CD14-positive monocyte (primary cell): Measurements from ENCODE around the gene SMIM38. TPM values are rescaled to one million over a fixed set of nuclear protein-coding genes. Genes with fewer than 3 reads are reported as not detected.

Source experiments
- DNase-seq, 3 donors: peaks; one replicate each; pipeline ENCODE4 v3.0.0-alpha.2; 2011 to 2022
- H2AFZ ChIP-seq: 2 replicates; pipeline ENCODE4 v1.6.0; 2012; ENCODE audit warnings: mild to moderate bottlenecking, low read depth, low read length, inconsistent platforms; ENCODE audit not compliant: insufficient read depth, poor library complexity, severe bottlenecking
- H3K27ac ChIP-seq, 2 donors: 1 replicate in 1 of 2; 2 replicates in 1 of 2; pipeline ENCODE4 v1.5.1; 2012 to 2013; ENCODE audit warnings: low read length in 2 of 2, control low read depth in 1 of 2, inconsistent platforms in 1 of 2, low read depth in 1 of 2, mild to moderate bottlenecking in 1 of 2
- H3K27me3 ChIP-seq, 2 donors: one replicate each; pipeline versions ENCODE4 v1.6.0 to v1.6.1; 2011 to 2013; ENCODE audit warnings: low read length in 2 of 2; ENCODE audit not compliant: control insufficient read depth in 2 of 2, insufficient read depth in 2 of 2
- H3K36me3 ChIP-seq, 2 donors: replicated peaks in 1 of 2; 1 replicate in 1 of 2; 2 replicates in 1 of 2; pipeline versions ENCODE4 v1.5.1 to v1.6.1; 2012 to 2013; ENCODE audit warnings: low read length in 2 of 2, control low read depth in 1 of 2, inconsistent platforms in 1 of 2, mild to moderate bottlenecking in 1 of 2; ENCODE audit not compliant: insufficient read depth in 2 of 2, control insufficient read depth in 1 of 2
- H3K4me1 ChIP-seq, 2 donors: 1 replicate in 1 of 2; 2 replicates in 1 of 2; pipeline versions ENCODE4 v1.5.1 to v1.6.1; 2012 to 2013; ENCODE audit warnings: low read length in 2 of 2, control low read depth in 1 of 2, inconsistent platforms in 1 of 2, mild to moderate bottlenecking in 1 of 2, moderate library complexity in 1 of 2; ENCODE audit not compliant: insufficient read depth in 2 of 2, control insufficient read depth in 1 of 2
- H3K4me2 ChIP-seq: replicated peaks from 2 replicates; pipeline ENCODE3; 2012; ENCODE audit warnings: low read length, moderate library complexity, mild to moderate bottlenecking; ENCODE audit not compliant: poor library complexity, severe bottlenecking; ENCODE audit errors: extremely low read depth
- H3K4me3 ChIP-seq, 3 experiments: fragments of 200-600 bp in 1 of 3; sonication (generic) in 1 of 3; replicated peaks in 1 of 3; 1 replicate in 2 of 3; 2 replicates in 1 of 3; pipeline ENCODE4 v1.5.1; 2011 to 2013; ENCODE audit warnings: low read length in 3 of 3, mild to moderate bottlenecking in 3 of 3, control low read depth in 2 of 3, low read depth in 2 of 3, inconsistent platforms in 1 of 3, moderate library complexity in 1 of 3
- H3K79me2 ChIP-seq: 2 replicates; pipeline ENCODE4 v1.6.0; 2012; ENCODE audit warnings: mild to moderate bottlenecking, control low read depth, inconsistent platforms, low read length, moderate library complexity; ENCODE audit not compliant: insufficient read depth
- H3K9ac ChIP-seq: 2 replicates; pipeline ENCODE4 v1.6.0; 2017; ENCODE audit warnings: low read length, mild to moderate bottlenecking; ENCODE audit not compliant: insufficient read depth, poor library complexity, severe bottlenecking
- H3K9me3 ChIP-seq, 2 donors: replicated peaks in 1 of 2; 1 replicate in 1 of 2; 2 replicates in 1 of 2; pipeline versions ENCODE4 v1.5.1 to v1.6.1; 2012 to 2013; ENCODE audit warnings: low read length in 2 of 2, control low read depth in 1 of 2; ENCODE audit not compliant: control insufficient read depth in 1 of 2, insufficient read depth in 1 of 2
- H4K20me1 ChIP-seq: 2 replicates; pipeline ENCODE4 v1.6.0; 2012; ENCODE audit warnings: mild to moderate bottlenecking, low read length, control low read depth, moderate library complexity; ENCODE audit not compliant: insufficient read depth
- H3K27ac Mint-ChIP-seq, 7 donors: one replicate each; pipeline ENCODE4 v1.8.0; 2020; ENCODE audit warnings: mild to moderate bottlenecking in 7 of 7, mixed read lengths in 7 of 7, moderate library complexity in 6 of 7, inconsistent platforms in 2 of 7
- H3K27me3 Mint-ChIP-seq, 3 donors: one replicate each; pipeline ENCODE4 v1.8.0; 2021 to 2022; ENCODE audit warnings: low read depth in 3 of 3, mild to moderate bottlenecking in 3 of 3, mixed read lengths in 3 of 3, moderate library complexity in 3 of 3, inconsistent platforms in 1 of 3
- H3K36me3 Mint-ChIP-seq, 2 donors: one replicate each; pipeline ENCODE4 v1.8.0; 2020; ENCODE audit warnings: mixed read lengths in 2 of 2, inconsistent platforms in 1 of 2, mild to moderate bottlenecking in 1 of 2
- H3K4me1 Mint-ChIP-seq: one replicate; pipeline ENCODE4 v1.8.0; 2020; ENCODE audit warnings: mild to moderate bottlenecking, mixed read lengths
- H3K4me3 Mint-ChIP-seq, 2 donors: one replicate each; pipeline ENCODE4 v1.8.0; 2020; ENCODE audit warnings: mild to moderate bottlenecking in 2 of 2, mixed read lengths in 2 of 2, moderate library complexity in 1 of 2
- H3K9me3 Mint-ChIP-seq, 7 donors: one replicate each; pipeline ENCODE4 v1.8.0; 2020 to 2022; ENCODE audit warnings: mixed read lengths in 7 of 7, mild to moderate bottlenecking in 6 of 7, moderate library complexity in 6 of 7, inconsistent platforms in 2 of 7
- WGBS: methylation state at CpG from one replicate; pipeline ENCODE4 v1.1.5; 2013; ENCODE audit warnings: missing lambda C conversion rate; ENCODE audit not compliant: insufficient coverage; 5-methylcytosine and 5-hydroxymethylcytosine counted together
- intact Hi-C, 2 donors: fragments of 100-400 bp; cut with micrococcal nuclease; formaldehyde crosslinking; loops; one replicate each; pipeline versions ENCODE4 v1.15.0 to v1.15.1; 2023
- polyA plus RNA-seq, 3 donors: library from polyadenylated mRNA; depleted of rRNA in 1 of 3; unstranded in 2 of 3; stranded (reverse) in 1 of 3; fragments of 300-500 nt in 2 of 3; fragments of >200 nt in 1 of 3; fragmentation: Illumina TruSeq in 2 of 3; gene quantifications; 1 replicate in 2 of 3; 2 replicates in 1 of 3; pipeline ENCODE4 v1.2.3, GENCODE V29; 2012 to 2021
- TF ChIP-seq, protein P1 (sequence below): fragments of 200-600 bp; IDR thresholded peaks from one replicate; pipeline ENCODE4 v1.8.0; 2022; ENCODE audit warnings: antibody characterized with exemption, mild to moderate bottlenecking

Gene SMIM38
- polyA plus RNA-seq, 3 donors = 0.05 TPM; not detected in 2

DNA sequence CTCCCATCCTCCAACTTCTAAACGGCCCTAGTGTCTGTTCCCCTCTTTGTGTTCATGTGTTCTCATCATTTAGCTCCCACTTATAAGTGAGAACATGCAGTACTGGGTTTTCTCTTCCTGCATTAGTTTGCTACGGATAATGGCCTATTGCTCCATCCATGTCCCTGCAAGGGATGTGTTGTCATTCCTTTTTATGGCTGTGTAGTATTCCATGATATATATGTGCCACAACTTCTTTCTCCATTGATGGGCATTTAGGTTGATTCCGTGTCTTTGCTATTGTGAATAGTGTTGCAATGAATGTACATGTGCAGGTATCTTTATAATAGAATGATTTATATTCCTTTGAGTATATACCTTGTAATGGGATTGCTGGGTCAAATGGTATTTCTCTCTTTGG is 5.6 kb upstream of the SMIM38 start:
- Histone ChIP-seq H3K4me3 (no peak overlapping the region), H3K79me2 (no peaks in the 10 kb centered on the region), H3K36me3 (no peaks in the 10 kb centered on the region), H2AFZ (no peak overlapping the region), H3K27ac (no peak overlapping the region), H3K9ac (no peak overlapping the region), H3K4me1 (no peaks in the 10 kb centered on the region), H3K9me3 (peaks cover 17 to 36% of the 10 kb centered on the region in 2 donors), H3K27me3 (no peaks in the 10 kb centered on the region), H4K20me1 (no peaks in the 10 kb centered on the region), H3K4me2 (no peak overlapping the region)
- Mint-ChIP-seq H3K9me3 (peaks cover 12 to 32% (median 30%) of the 10 kb centered on the region in 7 donors), H3K36me3 (no peaks in the 10 kb centered on the region), H3K4me1 (no peaks in the 10 kb centered on the region), H3K27ac (no peak overlapping the region), H3K27me3 (peaks cover 3 to 8% (median 4%) of the 10 kb centered on the region in 3 donors), H3K4me3 (no peak overlapping the region)
- TF ChIP-seq, protein P1, sequence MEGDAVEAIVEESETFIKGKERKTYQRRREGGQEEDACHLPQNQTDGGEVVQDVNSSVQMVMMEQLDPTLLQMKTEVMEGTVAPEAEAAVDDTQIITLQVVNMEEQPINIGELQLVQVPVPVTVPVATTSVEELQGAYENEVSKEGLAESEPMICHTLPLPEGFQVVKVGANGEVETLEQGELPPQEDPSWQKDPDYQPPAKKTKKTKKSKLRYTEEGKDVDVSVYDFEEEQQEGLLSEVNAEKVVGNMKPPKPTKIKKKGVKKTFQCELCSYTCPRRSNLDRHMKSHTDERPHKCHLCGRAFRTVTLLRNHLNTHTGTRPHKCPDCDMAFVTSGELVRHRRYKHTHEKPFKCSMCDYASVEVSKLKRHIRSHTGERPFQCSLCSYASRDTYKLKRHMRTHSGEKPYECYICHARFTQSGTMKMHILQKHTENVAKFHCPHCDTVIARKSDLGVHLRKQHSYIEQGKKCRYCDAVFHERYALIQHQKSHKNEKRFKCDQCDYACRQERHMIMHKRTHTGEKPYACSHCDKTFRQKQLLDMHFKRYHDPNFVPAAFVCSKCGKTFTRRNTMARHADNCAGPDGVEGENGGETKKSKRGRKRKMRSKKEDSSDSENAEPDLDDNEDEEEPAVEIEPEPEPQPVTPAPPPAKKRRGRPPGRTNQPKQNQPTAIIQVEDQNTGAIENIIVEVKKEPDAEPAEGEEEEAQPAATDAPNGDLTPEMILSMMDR = no peak
- intact Hi-C loops = no loop called here
- DNase-seq = no peak
- no CpG with 5 or more reads among the region's 3 CpGs for WGBS

DNA sequence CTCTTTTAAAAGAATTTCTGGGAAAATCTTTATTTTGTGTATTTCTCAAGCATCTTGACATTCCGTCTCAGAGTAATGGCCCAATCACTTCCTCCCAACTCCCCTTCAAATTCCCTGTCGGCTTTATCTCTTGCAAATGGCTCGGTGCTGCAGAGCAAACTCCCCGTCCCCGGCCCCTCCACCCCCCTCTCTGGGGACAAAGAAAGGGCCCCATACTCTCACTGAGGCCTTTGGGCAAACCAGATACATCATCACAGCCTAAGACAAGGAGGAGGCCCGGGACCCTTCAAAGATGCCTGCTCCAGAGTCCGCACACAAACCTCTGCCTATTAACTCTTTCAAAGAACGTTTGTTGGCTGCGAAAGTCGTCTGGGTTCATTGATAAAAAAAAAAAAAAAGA is 3.9 kb upstream of the SMIM38 start:
- Mint-ChIP-seq H3K27me3 (peaks cover 6 to 17% (median 7%) of the 10 kb centered on the region in 3 donors), H3K4me3 (no peak overlapping the region), H3K9me3 (peaks cover 4 to 18% (median 16%) of the 10 kb centered on the region in 7 donors), H3K36me3 (no peaks in the 10 kb centered on the region), H3K4me1 (no peaks in the 10 kb centered on the region), H3K27ac (no peak overlapping the region)
- TF ChIP-seq, protein P1 = no peak
- no peak for DNase-seq
- Histone ChIP-seq H3K4me3 (no peak overlapping the region), H3K79me2 (no peaks in the 10 kb centered on the region), H3K36me3 (no peaks in the 10 kb centered on the region), H3K27me3 (peaks cover 0 to 7% of the 10 kb centered on the region in 2 donors), H3K4me1 (no peaks in the 10 kb centered on the region), H3K27ac (no peak overlapping the region), H3K4me2 (no peak overlapping the region), H2AFZ (no peak overlapping the region), H4K20me1 (no peaks in the 10 kb centered on the region), H3K9ac (no peak overlapping the region), H3K9me3 (peaks cover 11 to 29% of the 10 kb centered on the region in 2 donors)
- intact Hi-C loops = no loop called here
- 96% methylated on average over 5 of the region's 10 CpGs for WGBS
